Measurements from ENCODE around the gene ZNF79.
A peak's percentile ranks its signal among the peaks of the same experiment; 100 is the strongest.

The ZNF79 gene

GRCh38 chr9:127398275-127398647, 25.9 kb upstream of the ZNF79 start:
- no peak for DNase-seq (ENCODE audit: low read depth in 2 of 2)

GRCh38 chr9:127398715-127399400, 25.3 kb upstream of the ZNF79 start:
- no peak for DNase-seq (ENCODE audit: low read depth in 2 of 2)

- no peak for DNase-seq (ENCODE audit: low read depth in 2 of 2)
These were observed 24.4 kb upstream of the ZNF79 start for GRCh38 chr9:127399736-127400269.

DNA sequence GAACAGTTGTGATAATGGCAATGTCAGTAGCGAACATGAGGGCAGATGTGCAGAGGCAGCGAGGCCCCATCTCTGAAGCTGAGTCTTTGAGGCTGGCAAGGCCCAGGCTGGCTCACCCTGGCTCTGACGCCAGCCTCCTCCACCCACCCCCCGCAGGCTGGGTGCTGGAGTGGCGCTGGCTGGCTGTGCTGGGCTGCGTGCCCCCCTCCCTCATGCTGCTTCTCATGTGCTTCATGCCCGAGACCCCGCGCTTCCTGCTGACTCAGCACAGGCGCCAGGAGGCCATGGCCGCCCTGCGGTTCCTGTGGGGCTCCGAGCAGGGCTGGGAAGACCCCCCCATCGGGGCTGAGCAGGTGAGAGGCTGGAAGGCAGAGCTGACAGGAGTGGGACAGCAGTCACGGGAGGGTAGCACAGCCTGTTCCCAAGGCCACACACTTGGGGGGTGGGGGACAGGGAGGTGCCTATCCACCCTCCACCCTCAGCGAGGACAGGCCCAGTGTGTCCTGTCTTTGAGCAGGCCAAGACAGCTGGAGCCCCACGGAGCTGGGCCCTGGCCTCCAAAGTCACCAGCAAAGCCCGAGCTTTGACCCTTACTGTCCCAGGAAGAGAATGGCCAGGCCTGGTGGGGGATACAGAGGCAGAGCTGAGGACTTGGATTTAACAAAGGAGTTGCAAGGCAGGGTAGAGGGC, 21.6 kb upstream of the ZNF79 start:
- no peak for DNase-seq (ENCODE audit: low read depth in 2 of 2)

DNA sequence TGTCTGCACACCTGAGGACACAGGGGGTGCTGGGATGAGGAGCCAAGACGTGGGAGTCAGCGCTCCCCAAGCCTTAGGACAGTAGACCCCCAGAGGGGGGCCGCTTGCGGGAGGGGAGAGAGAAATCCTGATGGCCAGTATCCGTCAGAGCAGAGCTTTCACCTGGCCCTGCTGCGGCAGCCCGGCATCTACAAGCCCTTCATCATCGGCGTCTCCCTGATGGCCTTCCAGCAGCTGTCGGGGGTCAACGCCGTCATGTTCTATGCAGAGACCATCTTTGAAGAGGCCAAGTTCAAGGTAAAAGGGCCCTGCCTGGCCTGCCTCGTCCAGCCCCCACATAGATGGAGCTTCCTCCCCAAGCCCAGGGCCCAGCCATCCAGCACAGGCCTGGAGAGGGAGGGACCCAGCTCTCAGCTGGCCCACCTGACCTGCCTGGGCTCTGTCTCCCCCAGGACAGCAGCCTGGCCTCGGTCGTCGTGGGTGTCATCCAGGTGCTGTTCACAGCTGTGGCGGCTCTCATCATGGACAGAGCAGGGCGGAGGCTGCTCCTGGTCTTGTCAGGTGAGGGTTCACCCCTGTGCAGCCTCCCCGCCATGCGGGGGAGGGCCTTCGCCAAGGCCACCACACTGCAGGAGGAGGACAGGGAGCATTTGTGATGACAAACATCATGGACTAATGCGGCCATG, 20.5 kb upstream of the ZNF79 start:
- no peak for DNase-seq (ENCODE audit: low read depth in 2 of 2)

- no peak for DNase-seq (ENCODE audit: low read depth in 2 of 2)
These were observed 19.6 kb upstream of the ZNF79 start for GRCh38 chr9:127404631-127405030.

DNA sequence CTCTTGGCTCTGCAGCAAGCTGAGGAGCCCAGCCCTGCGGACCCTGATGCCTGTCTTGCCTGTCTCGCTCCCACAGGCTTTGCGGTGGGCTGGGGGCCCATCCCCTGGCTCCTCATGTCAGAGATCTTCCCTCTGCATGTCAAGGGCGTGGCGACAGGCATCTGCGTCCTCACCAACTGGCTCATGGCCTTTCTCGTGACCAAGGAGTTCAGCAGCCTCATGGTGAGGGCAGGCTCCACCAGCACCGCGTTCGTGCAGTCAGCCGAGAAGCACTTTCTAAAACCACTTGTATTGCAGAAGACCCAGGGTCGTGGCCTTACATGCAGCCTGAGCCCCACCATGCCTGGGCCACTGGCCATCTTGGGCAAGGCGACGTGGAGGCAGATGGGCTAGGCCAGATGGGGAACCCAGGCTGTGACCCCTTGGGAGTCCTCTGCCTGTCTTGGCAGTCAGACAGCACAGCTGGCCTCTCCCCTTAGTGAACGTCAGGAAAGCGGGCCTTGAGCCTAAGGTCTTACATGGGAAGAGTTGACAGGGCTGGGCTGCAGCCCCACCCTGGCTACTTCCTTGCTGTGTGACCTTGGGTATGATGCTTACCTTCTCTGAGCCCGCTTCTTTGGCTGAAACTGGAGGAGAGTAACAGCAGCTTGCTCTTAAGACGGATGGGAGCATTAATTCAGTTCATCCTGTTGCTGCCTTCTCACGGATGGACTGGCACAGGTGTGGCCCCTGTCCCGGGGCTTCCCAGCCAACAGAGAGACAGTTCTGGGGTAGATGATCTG, 18.6 kb upstream of the ZNF79 start:
- no peak for DNase-seq (ENCODE audit: low read depth in 2 of 2)

DNA sequence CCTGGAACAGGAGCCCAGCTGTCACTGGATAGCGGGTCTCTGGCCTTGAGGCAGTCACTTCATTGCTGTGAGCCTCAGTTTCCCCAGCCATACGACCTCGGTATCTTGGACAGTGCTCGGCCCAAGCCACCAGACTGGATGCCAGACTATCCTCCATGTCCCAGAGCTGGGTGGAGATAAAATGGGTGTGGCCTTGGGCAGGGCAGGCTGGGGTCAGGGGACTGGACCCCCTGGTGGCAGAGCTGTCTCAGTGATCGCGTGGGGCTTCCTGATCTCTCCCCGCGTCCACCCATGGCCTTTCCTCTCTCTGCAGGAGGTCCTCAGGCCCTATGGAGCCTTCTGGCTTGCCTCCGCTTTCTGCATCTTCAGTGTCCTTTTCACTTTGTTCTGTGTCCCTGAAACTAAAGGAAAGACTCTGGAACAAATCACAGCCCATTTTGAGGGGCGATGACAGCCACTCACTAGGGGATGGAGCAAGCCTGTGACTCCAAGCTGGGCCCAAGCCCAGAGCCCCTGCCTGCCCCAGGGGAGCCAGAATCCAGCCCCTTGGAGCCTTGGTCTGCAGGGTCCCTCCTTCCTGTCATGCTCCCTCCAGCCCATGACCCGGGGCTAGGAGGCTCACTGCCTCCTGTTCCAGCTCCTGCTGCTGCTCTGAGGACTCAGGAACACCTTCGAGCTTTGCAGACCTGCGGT, 17.2 kb upstream of the ZNF79 start:
- no peak for DNase-seq (ENCODE audit: low read depth in 2 of 2)

DNA sequence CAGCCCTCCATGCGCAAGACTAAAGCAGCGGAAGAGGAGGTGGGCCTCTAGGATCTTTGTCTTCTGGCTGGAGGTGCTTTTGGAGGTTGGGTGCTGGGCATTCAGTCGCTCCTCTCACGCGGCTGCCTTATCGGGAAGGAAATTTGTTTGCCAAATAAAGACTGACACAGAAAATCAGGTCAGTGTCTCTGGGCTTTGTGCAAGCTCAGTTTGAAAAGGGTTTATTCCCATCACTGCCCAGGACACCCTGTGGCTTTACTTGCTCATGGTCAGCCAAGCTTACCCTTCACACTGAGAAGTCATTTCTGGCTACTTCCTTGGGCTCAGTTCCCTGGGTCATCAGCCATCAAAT, 16.7 kb upstream of the ZNF79 start:
- DNase-seq (ENCODE audit: low read depth in 2 of 2): no peak

- no peak for DNase-seq (ENCODE audit: low read depth in 2 of 2)
These were observed 13.1 kb upstream of the ZNF79 start for GRCh38 chr9:127411122-127411521.

- DNase-seq (ENCODE audit: low read depth in 2 of 2): no peak
These were observed 9.0 kb upstream of the ZNF79 start for GRCh38 chr9:127415141-127415540.

DNA sequence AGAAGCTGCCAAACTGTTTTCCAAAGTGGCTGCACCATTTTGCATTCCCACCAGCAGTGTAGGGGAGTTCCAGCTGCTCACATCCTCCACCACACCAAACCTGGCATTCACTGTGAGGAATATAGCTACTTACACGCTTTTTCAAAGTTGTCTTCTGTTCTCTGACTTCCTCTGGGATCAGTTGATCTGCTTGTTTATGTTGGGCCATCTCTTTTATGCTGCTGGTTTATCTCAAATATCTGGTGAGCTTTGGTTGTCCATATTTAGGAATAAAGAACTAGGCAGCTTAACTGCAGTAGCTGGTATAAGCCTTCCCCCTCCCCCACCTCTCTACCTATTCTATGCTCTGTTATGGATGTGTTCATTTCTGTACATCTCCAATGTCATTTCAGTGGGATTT, 8.5 kb upstream of the ZNF79 start:
- no peak for DNase-seq (ENCODE audit: low read depth in 2 of 2)

GRCh38 chr9:127417131-127418036, 6.8 kb upstream of the ZNF79 start:
- no peak for DNase-seq (ENCODE audit: low read depth in 2 of 2)

DNA sequence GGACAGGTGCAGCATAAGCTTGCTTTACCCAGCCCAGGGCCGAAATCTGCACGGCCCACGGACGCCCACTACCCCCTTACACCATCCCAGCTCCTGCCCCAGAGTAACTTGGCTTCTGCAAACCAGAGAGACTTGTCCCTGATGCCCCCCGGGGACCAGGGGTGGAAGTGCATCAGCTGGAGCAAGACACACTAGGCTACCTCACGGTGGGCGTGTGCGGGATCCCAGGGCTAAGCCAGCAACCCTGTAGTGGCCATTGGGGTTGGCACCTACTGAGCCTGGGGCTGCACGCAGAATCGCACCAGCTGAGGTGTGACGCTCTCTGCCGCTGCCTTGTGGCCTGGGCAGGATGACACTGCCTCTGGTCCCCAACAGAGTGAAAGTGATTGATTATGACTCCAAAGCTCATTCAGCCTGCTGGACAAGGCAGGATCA, 6.1 kb upstream of the ZNF79 start:
- DNase-seq (ENCODE audit: low read depth in 2 of 2): peak; percentile 20 to 42

GRCh38 chr9:127419348-127419747, 4.8 kb upstream of the ZNF79 start:
- no peak for DNase-seq (ENCODE audit: low read depth in 2 of 2)

DNA sequence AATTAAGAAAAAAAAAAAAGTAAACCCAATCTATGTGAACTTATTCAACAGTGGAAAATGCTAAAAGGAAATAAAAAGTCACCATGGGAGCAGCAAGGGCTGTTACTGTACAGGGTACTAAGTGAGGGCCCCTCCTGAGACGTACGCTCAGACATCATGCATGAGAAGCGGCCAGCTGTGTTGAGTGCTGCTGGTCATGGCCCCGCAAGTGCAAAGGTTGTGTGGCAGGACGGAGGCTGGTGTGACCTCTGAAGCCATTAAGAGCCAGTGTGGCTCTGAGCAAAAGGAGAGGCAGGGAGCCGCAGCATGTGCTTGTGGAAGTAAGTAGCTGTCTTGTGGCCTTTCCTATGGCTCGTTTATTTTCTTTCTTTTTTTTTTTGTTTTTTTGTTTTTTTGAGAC, 3.1 kb upstream of the ZNF79 start:
- DNase-seq (ENCODE audit: low read depth in 2 of 2): no peak

- no peak for DNase-seq (ENCODE audit: low read depth in 2 of 2)
These were observed 1.9 kb upstream of the ZNF79 start for GRCh38 chr9:127422133-127422782.

DNA sequence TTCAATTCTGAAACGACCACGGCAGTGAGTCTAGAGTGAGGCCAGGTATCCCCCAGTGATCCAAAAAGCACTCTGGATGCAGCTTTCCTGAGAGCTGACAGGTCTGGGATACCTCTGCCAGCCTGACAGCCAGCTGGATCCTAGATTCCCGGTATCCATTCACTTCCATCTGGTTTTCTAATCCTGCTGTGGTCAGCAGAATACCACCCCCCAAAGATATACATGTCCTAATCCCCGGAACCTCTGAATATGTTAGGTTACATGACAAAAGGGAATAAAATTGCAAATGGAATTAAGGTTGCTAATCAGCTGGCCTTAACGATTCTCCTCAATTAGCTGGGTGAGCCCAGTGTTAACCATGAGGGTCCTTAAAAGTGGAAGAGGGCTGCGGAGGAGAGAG, 1.4 kb upstream of the ZNF79 start:
- DNase-seq (ENCODE audit: low read depth in 2 of 2): no peak

DNA sequence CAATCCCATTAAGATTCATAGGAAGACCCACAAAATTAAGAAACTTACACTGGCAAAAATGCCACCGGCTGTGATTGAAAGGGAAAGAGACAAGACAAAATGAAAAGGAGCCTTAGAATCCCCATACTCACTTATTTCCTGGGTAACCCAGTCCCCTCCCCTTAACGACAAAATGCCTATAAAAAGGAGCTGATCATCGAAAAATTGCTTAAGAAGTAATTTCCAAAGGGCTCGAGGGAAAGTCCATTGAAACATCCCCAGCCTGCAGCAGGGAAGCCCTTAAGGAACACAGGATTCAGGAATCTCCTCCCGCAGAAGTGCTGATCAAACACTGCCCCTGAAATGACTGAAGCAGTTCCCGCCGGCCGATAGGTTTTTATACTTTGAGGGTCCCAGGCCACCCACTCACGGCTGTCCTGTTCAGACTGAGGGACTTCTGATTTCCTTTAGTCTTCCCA, 677 bp upstream of the ZNF79 start:
- no peak for DNase-seq (ENCODE audit: low read depth in 2 of 2)

GRCh38 chr9:127424676-127424999, 456 bp downstream of the ZNF79 start:
- no peak for DNase-seq (ENCODE audit: low read depth in 2 of 2)

All from stimulated activated CD4-positive, alpha-beta T cell treated with anti-CD3 and anti-CD28 coated beads, Interleukin-1b, Interleukin-23, amount 100 ng/mL, for 4 hours (primary cell).